HG02973 (cell line): ENCODE results near the gene AMOTL2.

ENCODE experiments used
- ATAC-seq: cut with Tn5 transposase; IDR thresholded peaks from one replicate; pipeline ENCODE4 v1.9.1; 2021; ENCODE audit warnings: moderate library complexity; ENCODE audit not compliant: unreplicated experiment

AMOTL2 gene

GRCh38 chr3:134353831-134354611 is 20.2 kb downstream of the AMOTL2 start:
- ATAC-seq: no peak

DNA sequence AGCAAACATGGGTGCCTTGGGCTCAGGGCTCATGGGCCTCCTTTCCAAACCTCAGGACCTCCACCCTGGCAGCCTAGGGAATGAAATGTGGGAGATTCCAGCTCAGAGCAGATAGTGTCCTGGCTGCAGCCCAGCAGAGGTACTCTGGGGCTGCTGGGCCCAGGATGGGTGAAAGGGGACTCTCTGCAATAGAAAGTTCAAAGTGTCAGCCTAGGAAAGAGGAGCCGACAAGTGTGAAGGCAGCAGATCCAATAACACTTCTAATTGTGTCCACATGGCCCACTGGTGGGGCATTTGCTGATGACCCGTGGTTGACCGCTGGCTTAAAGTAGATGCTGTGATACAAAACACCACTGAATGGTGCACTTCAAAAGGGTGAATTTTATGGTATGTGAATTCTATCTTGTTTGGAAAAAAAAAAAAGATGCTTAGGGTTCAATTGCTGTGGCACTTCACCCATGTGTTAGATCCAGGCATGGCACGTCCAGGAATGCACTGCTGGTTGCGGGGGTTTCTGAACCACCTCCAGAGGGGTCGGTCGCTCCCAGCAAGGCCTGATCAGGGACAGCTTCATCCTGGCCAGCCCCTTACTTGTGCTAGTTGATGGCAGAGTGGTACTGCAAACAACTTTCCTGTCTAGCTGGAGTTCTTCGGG is 20.9 kb downstream of the AMOTL2 start:
- no peak for ATAC-seq

DNA sequence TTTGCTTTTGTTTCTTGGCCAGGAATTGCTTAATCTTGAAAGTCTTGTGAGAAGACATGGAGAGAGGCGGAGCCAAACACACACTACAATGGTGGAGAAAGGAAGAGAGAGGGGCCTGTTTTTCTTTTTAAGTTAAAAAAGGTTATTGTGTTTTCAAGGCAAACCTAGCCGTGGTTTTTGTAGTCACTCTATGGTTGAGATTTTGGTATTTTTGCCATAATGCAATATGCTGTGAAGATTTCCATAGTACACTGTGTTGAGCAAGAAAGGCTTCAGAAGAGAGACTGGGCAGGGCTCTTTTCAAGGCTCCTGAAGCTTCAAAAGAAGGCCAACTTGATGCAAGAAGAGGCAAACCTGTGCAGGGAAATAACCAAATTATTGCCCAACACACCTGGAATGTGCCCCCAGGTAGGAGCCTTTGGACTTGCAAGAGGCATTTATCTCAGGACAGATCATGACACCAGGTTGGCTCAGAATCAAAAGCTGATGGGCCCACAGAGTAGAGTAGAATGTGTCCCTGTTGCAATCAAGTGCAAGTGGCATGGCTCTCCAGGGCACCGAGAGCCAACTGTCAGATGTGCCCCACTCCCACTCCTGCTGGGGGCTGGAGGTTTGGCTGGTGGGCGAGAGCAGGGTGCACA is 22.1 kb downstream of the AMOTL2 start:
- no peak for ATAC-seq

DNA sequence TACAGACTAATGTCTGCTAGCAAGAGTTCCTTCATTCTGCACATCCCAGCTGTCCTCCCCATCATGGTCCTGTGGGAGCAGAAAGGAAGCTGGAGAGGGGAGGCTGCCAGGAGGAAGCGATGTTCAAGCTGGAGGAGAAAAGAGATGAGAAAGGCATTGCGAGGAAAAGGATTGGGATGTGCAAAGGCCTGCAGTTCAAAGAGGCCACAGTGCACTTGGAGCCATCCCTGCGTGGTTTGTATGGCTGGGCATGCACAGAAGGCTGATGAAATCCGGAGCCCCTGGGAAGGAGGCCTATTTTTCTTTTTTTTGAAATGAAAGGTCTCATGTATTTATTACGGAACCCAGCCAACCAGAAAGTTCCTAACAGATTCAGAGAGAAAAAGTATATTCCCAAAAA is 22.8 kb downstream of the AMOTL2 start:
- no peak for ATAC-seq

DNA sequence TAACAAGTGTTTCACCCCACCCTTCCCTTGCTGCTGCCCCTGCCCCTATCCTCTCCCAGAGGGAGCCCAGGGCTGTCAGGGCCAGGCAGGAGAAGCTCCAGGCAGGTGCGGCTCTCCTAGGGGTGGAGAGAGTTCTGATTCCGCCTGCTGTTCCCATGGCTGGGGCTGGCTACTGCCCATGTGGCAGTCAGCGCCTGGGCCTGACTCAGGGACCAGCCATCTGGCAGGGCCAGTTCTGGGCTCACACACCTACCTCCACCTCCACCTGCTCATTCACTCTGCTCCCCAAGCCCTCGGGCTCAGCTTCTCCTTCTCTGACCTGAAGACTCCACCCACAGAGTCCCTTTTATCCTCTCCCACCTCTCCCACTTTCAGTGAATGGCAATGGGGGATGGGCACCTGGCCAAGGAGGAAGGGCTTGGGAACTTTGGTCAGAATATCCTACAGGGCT is 23.4 kb downstream of the AMOTL2 start:
- no peak for ATAC-seq

DNA sequence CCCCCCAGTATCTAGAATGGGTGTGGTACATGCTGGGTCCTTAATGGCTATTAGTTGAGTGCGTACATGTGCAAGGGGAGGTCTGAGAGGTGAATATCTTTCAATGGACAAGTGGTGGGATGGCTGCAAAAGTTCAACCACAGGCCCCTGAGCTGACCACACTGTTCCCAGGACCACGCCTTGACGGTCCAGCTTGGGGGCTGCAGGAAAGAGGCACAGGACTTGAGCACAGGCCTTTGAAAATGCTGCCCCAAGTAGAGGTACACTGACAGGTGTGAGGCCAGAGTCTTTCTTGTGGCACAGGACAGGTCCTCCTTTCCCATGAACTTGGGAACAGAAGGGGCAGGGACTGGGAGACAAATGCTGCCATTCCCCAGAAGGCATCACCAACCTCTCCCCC is 24.0 kb downstream of the AMOTL2 start:
- ATAC-seq: no peak

DNA sequence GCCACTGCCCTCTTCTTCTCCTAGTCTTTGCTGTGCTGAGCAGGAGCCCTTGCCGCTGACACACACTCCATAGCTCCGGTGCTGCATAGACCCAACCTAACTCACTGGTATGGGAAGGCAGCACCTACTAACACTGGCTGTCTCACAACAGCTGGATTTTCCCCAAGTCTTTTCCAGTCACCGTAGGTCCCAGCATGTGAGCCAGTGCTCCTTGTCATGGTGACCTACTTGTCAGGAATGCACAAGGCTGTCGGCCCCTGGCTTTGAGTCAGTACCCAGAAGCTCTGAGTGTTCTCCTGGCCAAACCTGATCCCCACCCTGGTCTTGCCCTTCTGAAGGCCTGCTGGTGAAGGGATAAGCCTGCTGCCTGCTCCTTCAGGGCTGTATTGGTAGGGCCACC is 25.7 kb downstream of the AMOTL2 start:
- no peak for ATAC-seq

DNA sequence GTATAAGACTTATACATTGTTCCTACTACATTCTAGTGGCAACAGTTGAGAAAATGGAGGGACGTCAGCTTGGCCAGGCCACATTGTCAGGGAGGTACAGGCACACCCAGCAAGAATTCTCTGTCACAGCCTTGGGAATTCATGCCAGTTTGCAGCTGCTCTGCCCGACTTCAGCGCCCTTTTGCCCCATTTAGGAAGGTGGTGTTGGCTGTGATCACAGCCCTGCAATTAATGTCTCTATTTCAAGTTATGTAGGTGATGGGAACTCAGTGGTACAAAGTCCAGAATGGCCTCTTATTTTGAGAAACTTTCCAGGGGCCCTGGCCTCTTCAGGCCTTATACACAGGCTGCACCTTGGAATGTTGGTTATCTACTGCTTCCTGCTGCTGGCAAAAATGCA is 26.7 kb downstream of the AMOTL2 start:
- ATAC-seq: no peak

- ATAC-seq: no peak
Observed at GRCh38 chr3:134346744-134347143, 27.5 kb downstream of the AMOTL2 start.

DNA sequence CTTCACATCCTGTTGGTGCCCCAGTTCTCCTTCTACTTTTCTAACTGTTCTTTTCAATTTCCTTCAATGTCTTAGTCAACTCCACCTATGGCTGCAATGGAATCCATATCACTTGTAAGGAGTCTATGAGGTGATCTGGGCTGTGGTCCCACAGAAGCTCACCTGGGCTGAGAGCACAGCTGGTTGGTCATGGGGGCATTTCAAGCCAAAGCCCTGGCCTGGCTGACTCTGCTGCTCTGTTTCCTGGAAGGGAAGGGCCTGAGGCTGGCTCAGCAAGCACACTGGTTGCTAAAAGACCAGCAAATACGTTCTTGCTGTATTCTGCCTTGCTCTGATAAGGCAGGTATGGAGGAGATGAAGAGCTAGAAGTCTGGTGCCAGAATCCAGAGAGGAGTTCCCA is 29.0 kb downstream of the AMOTL2 start:
- no peak for ATAC-seq

DNA sequence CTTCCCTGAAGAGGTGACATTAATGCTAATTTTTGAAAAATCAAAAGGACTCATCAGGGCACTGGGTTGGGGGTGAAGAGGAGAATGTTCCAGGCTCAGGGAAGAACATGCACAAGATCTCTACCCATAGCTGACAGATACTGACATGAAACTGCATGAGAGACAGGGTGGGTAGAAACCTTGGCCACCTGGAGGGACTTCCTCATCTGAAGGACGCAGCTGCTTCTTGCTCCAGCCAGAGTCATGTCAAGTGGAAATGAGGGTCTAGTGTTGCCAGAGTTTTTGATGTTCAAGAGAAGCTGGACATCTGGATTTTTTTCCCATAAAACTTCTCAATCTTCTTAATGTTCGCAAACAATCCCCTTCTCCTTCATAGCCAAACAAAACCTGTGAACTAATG is 29.7 kb downstream of the AMOTL2 start:
- ATAC-seq: no peak

DNA sequence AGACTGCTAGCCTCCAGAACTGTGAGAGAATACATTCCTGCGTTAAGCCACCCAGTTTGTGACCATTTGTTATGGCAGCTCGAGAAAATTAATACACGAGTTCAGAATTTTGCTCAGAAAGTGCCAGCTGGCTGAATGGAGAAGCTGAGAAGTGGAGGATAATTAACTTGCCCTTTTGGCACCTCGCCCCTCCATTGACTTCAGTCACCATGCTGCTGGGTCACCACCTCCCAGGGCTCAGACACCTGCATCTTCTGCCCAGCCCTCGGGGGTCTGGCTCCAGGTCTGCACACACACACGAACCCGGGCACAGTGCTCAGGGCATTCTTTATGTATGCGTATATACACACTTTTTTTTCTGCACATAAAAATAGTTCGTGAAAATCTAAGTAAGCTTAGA is 32.0 kb downstream of the AMOTL2 start:
- no peak for ATAC-seq

DNA sequence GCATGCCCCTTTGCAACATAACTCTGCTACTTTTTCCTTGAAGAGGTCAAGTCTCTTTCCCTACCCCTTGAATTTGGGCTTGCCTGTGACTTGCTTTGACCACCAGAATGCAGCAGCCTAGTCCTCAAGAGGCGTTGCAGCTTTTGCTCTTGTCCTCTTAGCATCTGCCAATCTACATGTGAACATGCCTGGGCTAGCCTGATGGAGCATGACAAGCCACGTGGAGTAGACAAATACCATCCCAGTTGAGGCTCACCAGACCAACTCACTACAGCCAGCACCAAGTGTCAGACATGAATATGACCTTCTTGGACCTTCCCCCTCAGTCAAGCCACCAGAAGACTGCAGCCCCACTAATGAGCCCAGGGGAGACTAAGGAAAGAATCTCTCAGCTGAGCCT is 32.9 kb downstream of the AMOTL2 start:
- no peak for ATAC-seq

DNA sequence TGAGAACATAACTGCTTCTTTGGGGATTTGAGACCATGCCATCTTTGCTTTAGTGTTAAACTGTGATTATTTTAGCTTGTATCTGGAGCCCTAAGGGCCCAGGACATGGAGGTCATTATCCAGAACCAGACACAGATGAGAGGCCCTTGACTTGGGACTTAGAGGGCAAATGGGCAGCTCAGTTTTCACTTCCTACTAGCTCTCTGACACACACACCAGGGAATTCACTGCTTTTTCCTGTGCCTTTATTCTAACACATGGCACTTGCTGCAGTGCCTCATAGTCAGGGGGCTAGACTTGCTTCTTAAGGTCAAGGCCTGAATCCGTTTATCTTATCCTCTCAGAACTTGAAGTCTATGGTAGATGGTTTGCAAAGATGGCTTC is 33.3 kb downstream of the AMOTL2 start:
- no peak for ATAC-seq

DNA sequence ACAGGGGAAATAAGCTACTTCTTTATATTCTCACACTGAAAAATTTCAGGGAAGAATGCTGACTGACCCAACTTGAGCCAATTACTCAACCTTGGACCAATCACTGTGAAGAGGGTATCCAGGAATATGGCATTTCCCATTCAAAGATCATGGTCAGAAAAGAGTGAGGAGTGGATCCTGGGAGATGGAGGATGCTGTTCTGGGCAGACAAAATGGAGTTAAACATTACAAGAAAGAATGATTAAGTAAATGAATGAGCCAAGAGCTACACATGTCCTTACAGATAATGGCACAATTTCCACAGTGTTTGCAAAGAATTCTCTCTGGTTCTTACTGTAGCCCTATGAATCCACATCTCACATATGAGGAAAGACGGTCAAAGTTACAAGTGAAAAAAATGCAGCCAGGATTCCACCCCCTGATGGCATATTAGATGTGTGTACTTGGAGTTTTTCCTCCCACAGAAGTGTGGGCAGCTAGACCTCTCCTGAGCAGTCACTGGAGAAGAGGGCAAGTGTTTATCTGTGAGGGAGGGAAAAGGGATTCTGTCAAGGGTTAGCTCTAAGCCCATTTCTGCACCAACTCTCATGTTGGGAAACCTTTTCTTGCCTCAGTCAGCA is 33.8 kb downstream of the AMOTL2 start:
- no peak for ATAC-seq

DNA sequence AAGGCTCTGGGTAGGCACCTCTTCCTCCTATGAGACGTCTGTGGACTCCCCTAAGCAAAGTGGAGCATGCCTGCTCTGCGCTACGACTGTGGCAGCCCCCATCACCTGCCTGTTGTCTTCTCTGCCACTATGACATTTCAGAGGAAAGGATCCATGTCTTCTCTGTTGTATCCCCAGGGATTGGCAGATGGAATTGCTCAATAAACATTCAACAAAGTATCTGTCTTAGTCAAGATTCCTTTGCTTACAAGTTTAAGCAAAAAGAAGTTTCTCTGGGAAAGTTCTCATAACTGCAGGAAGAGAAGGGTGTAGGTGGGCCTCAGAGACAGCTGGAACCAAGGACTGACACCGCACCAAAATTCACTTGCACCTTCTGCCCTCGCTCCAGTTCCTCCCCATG is 34.3 kb downstream of the AMOTL2 start:
- ATAC-seq: no peak

DNA sequence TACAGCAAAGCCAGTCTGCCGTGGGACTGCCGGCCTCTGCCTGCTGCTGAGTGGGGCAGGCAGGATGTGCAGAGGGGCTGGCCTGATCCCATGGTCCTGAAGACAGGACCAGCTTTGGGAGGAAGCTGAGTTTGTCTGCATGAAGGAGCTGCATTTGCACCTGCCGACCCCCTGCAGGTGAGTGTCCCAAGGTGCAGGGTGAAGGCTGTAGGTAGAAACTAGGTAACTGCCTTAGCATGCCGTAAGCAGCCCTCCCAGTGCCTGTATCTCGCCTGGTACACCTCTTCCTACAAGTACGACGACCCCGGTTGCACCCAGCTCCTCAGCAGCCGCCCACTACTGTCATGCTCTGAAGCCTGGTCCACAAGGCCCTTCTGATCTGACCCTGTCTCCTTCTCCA is 34.9 kb downstream of the AMOTL2 start:
- ATAC-seq: no peak

DNA sequence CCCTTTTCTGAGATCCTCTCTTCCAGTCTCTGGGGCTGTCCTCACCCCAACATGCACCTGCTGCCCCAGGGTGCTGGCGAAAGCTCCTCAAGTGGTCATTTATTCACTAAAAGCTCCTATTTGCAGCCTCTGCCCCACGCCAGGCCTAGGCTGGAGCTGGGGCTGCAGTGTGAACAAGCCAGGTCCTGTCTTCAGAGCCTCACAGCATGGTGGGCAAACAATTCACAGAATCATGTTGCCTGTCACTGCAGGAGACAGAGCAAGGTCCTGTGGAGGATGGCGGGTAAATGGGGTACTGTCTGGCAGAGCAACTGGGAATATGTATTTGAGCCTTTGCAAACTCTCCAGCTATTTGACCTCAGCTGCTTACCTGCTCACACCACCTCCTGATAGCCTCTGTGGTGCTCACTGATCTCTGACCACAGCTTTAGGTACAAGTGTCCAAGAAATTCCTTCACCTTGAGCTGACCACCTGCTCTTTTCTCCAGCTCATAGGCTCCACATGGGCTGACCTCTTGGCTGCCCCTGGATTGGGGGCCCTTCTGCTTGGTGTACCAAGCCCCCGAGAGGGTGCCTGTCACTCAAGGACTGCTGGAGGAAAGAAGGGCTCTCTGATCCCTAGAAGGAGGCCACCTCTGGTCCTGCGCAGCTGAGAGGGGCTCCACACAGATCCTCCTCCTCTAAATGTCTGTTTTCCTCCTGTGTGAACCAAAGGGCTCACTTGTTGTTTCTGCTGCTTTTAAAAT is 35.6 kb downstream of the AMOTL2 start:
- ATAC-seq: no peak

DNA sequence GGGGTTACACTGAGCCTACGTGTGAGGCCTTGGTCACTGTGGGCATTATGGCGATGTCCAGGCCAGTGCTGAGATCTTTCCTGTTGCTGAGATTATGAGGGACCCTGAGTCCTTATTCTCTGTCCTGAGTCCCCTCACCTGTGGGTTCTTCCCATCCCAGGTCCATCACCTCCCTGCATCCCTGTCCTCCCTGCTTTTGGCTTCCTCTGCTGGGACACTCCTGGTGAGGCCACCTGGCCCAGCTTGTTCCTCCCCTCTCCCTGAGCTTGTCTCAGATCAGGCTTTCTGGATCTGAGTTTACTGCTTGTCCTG is 36.1 kb downstream of the AMOTL2 start:
- ATAC-seq: no peak

- no peak for ATAC-seq
Observed at GRCh38 chr3:134337511-134338200, 36.6 kb downstream of the AMOTL2 start.

GRCh38 chr3:134337071-134337482 is 37.2 kb downstream of the AMOTL2 start:
- no peak for ATAC-seq
